Sciatic nerve (tissue), 2 donors: ENCODE measurements around the gene EIPR1. TPM values are rescaled to one million over a fixed set of nuclear protein-coding genes. Genes with fewer than 3 reads are reported as not detected.
"Not testable (repeated sequence)": the region's sequence is repeated elsewhere in the genome, so short reads cannot be mapped to it uniquely, and the experiment has no call there.

ENCODE experiments used
- ATAC-seq: fragments of 200-7000 bp; cut with Tn5 transposase; one replicate; pipeline ENCODE4 v1.9.1; 2020; ENCODE audit warnings: mild to moderate bottlenecking, moderate library complexity
- DNase-seq: peaks from one replicate; pipeline ENCODE4 v3.0.0-alpha.2; 2020; ENCODE audit warnings: low spot score
- intact Hi-C: fragments of 100-400 bp; cut with DNase I; formaldehyde crosslinking; loops from one replicate; pipeline ENCODE4 v1.14.2; 2022
- total RNA-seq: library from RNA; stranded (reverse); fragmentation: NEBNext Ultra II Directional; extraction: Animal tissue kit (Norgen Biotek cat#: 25700); gene quantifications from one replicate; pipeline ENCODE4 v1.2.1, GENCODE V29; 2021
- donor health status: DM: no; HTN: no; CAD: no.
- donor health status: DM: no; HTN: no; CAD: no.

The EIPR1 gene
- total RNA-seq, 1 donor from 2014 or later: 14.7 TPM

DNA sequence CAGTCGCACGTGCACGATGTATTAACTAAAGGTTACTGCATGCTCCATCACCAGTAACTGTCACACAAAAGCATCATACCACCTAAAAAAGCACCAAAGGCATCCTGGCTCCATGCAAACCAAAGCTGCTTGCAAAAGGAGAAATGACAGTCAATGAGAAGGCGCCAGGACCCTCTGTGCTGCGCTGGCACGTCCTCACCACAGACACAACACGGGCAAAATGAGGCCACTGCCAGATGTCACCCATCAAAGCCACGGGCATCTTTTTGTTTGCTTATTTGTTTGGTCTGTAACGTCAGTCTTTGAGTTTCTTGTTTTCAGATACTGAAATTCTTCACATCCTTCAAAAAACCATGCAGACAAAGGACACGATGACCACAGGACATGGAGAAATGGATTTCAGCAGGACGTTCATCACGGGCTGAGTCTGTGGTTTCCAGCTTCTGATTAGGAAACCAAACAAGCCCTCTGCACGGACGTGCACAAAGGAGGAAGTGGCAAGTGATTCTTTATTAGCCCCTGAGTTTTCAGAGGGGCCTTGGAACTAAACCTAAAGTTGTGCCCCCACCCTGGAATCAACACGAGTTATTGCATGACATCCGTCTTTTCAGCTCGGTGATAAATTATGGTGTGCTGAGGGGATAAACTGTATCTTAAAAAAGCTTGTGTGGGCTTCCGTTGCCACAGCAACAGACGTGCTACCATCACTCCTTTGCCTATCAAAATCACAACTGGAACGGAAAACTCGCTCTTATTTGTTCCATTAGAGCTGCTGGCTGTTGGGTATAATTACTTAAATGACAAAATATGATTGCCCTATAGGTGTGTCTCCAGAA lies 181.8 kb downstream of the EIPR1 start:
- no peak for DNase-seq
- no peak for ATAC-seq
- intact Hi-C loops: no loop called here

DNA sequence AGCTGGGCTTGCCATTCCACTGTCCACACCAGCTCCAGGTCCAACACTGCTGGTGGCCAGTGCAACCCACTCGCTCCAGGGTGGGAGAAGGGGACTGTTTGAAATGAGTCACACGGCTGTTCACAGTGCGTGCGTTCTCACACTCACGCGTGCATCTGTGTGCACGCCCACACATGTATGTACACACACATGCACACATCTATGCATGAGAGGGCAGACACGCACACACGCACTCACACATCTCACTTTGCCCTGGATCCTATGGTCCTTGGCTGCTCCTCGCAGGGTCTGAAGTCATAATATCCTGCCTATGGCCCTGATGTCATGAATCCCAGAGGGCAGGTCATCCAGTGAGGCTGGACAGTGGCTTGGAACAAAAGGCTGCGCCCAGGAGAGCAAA lies 182.8 kb downstream of the EIPR1 start:
- intact Hi-C loops: no loop called here
- DNase-seq: no peak
- no peak for ATAC-seq

DNA sequence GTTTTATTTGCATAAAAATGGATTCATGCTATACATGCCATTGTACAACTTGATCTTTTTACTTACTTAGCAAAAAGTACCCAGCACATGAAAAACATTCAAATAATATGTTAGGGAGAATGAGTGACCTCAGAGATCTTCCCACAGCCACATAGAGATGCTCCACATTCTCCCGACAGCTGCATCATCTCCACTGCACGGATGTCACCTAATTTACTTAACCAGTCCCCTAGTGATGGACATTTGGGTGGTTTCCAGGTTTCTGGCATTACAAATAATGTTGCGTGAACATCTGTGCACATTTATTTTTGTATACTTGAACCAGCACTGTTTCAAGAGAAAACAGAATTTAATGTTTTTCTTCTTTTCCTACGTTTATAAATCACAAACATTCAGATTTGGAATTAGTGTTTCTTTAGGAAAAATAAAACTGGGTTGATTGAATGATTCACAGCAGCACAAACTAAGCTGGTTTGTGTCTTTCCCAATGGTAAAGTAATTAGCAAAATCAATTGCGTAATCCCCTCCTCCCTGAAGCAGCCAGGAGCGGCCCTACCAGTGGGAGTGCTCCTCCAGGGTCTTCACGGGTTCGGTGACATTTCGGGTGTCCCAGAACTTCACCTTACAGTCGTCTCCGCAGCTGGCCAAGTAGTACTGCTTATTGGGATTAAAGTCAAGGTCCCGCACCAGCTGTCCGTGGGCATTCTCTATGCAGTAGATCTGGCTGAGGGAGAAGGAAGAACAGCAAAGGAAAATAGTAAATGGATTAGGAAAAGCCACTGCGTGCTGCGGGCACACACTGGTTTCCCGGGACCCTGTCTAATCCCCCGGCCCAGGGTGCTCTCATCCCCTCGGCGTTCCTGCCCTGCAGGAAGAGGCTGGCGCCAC lies 183.9 kb downstream of the EIPR1 start:
- intact Hi-C loops: no loop called here
- no peak for ATAC-seq

DNA sequence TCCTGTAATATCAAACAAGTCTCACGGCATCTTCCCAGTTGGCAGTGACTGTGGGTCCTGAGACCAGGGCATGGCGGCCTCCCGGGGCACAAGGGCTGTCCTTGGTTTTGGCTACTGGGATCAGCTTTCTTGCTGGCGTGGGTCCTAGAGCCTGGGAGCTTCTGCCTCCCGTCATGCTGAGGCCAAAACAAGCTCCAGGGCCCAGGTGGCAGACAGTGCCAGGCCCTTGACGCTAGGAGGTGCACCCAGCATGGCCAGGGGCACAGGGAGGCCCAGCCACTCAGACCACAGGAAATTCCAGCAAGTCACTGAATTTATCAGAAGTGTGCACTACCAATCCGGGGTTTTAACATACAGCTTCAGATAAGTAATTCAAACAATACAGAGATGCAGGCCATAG lies 184.7 kb downstream of the EIPR1 start:
- no peak for ATAC-seq
- no peak for DNase-seq
- intact Hi-C loops: no loop called here

More for the DNA sequence above, 183.9 kb downstream of the EIPR1 start:
- DNase-seq: no peak

DNA sequence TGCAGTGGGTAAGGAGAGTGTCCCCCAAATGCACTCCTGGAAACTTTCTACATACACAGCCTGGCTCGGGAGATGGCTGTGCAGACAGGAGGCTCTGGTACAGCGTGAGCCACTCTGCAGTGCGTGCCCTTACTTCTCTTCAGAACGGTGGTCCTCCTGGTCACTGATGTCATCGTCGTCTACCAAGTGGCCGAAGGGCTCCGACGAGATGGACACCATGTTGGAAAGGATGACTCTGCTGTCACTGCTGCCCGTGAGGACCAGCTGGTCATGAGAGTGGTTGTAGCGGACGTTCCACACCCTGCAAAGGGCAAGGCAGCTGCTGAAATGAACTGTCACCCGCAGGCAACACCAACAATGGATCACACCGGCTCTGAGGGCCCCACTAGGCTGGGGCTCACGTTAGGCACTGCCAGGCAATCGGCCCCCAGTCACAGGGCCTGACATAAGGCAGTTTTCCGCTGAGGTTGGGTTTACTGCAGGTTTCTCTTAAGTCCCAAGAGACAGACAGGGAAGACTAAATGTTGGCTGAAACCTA lies 185.3 kb downstream of the EIPR1 start:
- ATAC-seq (no peak), DNase-seq (no peak)
- intact Hi-C loops: no loop called here

DNA sequence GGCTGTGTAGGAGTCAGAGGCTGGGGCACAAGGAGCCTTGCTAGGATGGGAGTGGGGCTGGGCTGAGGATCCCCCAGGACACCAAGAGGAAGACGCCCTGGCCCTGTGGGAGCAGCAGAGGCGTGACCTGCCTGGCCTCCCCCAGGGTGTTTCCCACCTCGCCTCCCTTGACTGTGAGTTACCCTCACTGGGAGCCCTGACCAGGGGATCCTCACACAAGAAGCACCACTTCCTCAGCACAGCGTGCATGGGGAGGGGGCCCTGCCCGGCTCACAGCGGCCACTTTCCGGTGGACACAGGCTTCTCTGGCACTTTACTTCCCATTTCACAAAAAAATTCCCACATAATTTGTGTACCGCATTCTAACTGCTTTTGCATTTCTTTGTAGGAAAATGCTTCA lies 187.7 kb downstream of the EIPR1 start:
- DNase-seq: no peak
- no peak for ATAC-seq
- intact Hi-C loops: no loop called here

DNA sequence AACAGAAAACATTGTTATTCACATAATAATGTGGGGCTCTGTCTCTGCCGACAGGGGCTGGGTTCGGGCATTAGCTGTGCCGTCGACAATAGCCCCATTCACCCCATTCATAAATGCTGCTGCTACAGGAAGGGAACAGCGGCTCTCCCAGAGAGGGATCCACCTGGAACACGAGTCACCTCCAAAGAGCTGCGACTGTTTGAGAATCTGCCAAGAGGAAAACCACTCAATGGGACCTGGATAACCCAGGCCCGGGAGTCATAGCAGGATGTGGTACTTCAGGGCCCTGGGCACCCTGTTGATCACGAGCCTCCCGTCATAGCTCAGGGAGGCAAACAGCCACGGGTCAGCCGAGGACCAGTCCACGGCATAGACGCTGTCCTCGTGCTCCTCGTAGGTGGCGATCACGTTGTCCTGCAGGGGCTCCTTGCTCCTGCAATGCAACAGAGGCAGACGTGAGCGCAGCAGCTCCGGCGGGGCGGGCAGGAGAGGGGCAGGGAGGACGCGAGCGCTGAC lies 188.5 kb downstream of the EIPR1 start:
- no peak for DNase-seq
- no peak for ATAC-seq
- intact Hi-C loops: no loop called here

DNA sequence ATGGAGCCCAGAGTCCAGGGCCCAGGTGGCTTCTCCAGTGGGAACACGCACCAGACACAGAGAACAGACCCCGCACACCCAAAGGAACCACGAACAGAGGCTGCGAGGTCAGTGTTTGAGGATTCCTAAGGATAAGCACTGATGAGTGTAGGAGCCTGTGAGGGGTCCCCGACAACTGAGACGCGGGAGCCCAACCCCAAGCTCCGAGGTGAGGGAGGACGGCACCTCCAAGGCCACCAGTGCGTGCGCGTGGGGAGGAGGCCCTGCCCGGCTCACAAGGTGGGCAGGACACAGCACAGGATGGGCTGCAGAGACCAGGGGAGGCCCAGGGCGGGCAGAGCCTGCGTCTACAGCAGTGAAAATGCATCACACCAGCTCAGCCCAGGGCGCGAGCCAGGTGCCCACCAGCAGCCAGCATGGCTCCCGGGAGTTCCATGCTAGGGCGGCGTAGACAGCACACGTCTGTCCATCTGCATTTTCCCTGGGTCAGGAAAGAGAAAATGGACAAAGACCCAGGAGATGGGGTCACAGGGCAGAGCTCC lies 189.1 kb downstream of the EIPR1 start:
- DNase-seq (no peak), ATAC-seq (no peak)
- intact Hi-C loops: no loop called here

DNA sequence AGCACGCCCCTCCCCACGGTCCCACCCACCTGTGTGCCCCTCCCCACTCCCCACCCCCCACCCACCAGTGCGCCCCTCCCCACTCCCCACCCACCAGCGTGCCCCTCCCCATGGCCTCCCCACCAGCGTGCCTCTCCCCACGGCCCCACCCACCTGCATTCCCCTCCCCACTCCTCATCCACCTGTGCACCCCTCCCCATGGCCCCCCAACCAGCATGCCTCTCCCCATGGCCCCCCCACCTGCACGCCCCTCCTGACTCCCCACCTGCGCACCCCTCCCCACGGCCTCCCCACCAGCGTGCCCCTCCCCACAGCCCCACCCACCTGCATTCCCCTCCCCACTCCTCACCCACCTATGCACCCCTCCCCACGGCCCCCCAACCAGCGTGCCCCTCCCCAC lies 190.2 kb downstream of the EIPR1 start:
- no peak for DNase-seq

DNA sequence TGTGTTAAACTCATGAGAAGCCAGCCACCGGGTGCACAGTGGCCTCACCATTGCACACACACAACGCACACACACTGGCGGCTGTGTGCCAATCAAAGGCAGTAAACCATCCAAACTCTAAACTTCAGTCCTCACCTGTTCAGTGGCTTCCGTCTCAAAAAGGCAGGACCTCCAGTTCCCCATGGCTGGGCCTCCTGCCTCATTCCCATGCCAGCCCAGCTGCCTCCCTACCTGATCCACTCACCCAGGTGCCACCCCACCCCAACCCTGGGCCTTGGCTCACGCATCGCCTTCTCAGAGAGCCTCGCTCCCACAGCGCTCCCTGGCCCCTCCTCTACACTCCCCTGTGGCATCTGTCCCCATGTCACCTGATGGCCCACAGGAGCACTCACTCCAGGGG lies 190.9 kb downstream of the EIPR1 start:
- ATAC-seq (no peak), DNase-seq (no peak)
- intact Hi-C loops: no loop called here

More for the DNA sequence above, 190.2 kb downstream of the EIPR1 start:
- intact Hi-C loops: no loop called here
- ATAC-seq: no peak

DNA sequence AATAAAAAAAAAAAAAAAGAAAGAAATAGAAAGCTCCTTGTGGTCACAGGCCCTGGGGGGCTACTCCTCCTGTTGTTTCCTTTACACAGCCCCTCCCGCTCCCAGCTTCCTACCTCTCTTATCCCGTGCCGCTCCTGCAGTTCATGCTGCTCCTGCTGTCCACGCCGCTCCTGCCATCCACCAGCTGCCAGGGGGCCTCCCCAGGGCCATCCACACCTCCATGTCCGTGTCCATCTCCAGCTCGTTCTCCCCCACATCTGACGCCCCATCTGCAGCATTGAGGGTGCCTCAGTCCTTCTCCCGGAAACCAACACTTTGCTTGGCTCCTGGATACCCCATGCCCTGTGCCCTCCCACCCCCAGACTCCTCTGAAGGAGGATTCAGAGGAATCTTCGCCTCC lies 191.7 kb downstream of the EIPR1 start:
- intact Hi-C loops: no loop called here
- ATAC-seq (no peak), DNase-seq (no peak)

DNA sequence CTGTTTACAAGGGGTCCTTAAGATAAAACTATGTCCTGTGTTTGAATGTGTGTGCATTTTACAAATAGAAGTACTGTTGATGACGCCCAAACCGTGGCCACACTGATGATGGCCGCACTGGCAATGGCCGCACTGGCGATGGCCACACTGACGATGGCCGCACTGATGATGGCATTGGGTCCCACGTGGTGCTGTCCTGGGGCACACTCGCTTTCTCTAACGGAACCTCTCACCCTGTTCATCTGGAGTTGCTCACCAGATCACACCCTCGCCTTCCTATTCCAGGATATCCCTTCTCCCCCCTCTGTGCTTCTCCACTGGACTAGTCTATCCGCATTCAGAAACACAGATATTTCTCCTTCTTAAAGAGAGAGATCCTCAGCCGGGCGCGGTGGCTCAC lies 192.4 kb downstream of the EIPR1 start:
- intact Hi-C loops: no loop called here
- no peak for DNase-seq

DNA sequence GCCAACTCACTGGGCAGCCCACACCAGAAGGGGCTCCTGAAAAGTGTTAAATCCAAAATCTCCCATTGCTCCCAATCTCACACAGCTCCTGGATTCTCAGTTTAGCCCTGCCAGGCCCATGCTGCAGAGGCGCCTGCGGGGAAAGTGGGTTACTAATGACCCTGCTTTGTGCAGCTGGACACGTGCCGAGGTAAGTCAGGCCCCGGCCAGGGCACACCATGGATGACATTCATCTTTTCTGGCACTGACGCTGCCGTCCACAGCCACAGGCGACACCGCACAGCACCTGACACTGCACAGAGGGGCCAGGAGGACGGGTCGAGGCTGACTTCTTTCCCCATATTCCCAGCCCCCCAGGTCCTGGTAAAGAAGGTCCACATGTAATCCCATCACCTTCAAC lies 193.5 kb downstream of the EIPR1 start:
- no peak for DNase-seq
- ATAC-seq: no peak
- intact Hi-C loops: no loop called here

More for the DNA sequence above, 192.4 kb downstream of the EIPR1 start:
- no peak for ATAC-seq

DNA sequence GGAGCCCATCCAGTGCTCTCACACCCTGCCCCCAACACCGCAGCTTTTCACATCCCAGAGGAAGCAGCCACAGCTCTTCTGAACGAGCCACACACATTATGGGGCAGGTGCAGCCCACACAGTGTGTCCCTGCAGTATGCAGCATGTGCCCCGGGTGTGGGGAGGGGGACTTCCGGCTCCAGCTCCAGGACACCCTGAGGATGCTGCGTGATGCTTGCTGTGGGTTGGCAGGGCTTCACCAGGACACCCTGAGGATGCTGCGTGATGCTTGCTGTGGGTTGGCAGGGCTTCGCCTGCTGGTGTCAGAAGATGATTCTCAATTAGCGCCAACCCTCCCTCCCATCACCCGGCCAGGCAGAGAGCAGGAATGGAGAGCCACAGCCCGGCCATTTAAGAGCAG lies 193.9 kb downstream of the EIPR1 start:
- intact Hi-C loops: no loop called here
- ATAC-seq: no peak
- no peak for DNase-seq

DNA sequence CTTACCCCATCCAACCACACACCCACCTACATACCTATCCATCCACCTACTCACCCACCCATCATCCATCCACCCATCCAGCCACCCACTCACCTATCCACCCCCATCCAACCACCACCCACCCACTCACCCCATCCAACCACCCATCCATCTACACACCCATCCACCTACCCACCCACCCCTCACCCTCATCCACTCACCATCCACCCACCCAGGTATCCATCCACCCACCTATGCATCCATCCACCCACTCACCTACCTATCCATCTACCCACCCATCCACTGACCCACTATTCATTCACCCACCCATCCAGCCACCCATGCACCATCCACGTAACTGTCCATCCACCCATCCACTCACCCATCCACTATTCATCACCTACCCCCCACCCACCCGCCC lies 194.8 kb downstream of the EIPR1 start:
- DNase-seq (no peak), ATAC-seq (no peak)
- intact Hi-C loops: no loop called here

DNA sequence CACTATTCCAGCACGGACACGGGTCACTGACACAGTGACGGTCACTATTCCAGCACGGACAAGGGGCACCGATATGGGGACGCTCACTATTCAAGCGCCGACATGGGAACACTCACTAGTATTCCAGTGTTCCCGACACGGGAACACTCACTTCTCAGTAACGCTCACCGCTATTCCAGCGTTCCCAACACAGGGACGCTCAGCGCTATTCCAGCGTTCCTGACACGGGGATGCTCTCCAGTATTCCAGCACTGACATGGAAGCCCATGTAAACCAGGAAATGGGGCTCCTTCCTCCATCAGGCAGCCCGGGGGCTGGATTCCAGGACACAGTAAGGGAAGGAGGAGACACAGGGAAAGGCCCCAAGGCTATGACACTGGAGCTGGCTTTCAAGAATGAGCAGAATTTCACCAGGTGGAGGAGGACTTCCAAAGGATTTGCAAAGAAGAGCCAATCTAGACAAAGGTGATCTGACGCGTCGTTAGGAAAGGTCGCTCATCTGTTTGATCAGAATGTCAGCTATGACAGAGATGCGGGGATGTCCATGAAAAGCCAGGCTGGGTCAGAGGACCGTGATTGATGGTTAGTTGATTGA lies 196.1 kb downstream of the EIPR1 start:
- intact Hi-C loops: no loop called here
- DNase-seq: no peak
- no peak for ATAC-seq

DNA sequence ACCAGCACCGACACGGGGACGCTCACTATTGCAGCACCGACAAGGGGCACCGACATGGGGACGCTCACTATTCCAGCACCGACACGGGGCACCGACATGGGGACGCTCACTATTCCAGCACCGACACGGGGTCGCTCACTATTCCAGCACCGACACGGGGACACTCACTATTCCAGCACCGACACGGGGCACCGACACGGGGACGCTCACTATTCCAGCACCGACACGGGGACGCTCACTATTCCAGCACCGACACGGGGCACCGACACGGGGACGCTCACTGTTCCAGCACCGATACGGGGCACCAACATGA lies 196.8 kb downstream of the EIPR1 start:
- intact Hi-C loops: not testable (repeated sequence)
- DNase-seq: peak; percentile 73
- peak; percentile 36 for ATAC-seq

DNA sequence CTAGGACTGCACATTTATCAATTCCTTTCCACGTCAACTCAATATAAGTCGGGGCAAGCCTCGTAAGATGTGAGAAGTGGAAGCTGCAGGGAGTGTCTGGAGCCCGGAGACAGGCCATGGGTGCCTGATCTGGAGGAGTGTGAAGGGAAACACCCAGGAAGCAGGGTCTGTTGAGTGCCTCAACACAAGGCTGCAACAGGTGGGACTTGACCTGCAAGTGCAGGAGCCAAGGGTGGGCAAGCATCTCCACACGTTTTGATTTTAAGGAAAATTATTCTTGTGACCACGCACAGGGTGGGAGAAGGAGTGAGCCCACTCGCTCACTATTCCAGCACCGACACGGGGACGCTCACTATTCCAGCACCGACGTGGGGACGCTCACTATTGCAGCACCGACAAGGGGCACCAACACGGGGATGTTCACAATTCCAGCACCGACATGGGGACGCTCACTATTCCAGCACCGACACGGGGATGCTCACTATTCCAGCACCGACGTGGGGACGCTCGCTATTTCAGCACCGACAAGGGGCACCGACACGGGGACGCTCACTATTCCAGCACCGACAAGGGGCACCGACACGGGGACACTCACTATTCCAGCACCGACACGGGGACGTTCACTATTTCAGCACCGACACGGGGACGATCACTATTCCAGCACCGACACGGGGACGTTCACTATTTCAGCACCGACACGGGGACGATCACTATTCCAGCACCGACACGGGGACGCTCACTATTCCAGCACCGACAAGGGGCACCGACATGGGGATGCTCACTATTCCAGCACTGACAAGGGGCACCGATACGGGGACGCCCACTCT lies 197.3 kb downstream of the EIPR1 start:
- ATAC-seq (peak; percentile 50), DNase-seq (peak; percentile 72)
- intact Hi-C loops: no loop called here
